ENCODE measurements around the gene TPBGL.

GRCh38 chr11:75271730-75272129, 31.2 kb downstream of the TPBGL start:
- TF ChIP-seq POLR2A (IDR thresholded peaks at IDR 0.05; ENCODE audit: low read depth, low read length): no peak
- TF ChIP-seq CTCF (IDR thresholded peaks at IDR 0.05; ENCODE audit: extremely low read depth in 1 of 2, insufficient read depth in 1 of 2, low read depth in 1 of 2, low read length in 2 of 2): no peak
- TF ChIP-seq MAX (IDR thresholded peaks at IDR 0.05; ENCODE audit: insufficient read depth, insufficient read length): no peak
- TF ChIP-seq FOS (IDR thresholded peaks at IDR 0.05; ENCODE audit: borderline replicate concordance, insufficient read depth, low read length): no peak
- no peak for TF ChIP-seq POLR2AphosphoS5 (IDR thresholded peaks at IDR 0.05; ENCODE audit: insufficient read depth, low read depth, low read length)

Data from endothelial cell of umbilical vein (primary cell).